Activated CD4-positive, alpha-beta T cell treated with anti-CD3 and anti-CD28 coated beads, Interleukin-2, amount 50 U/mL, for 16 hours (primary cell): ENCODE results near the gene ROBO1.

Experiments
- DNase-seq: peaks from one replicate; pipeline ENCODE4 v3.0.0-alpha.2; 2020

Gene ROBO1

GRCh38 chr3:79436387-79436786 is 331.4 kb downstream of the ROBO1 start:
- no peak for DNase-seq

GRCh38 chr3:79427081-79427480 is 340.7 kb downstream of the ROBO1 start:
- DNase-seq = no peak

- no peak for DNase-seq
Observed at GRCh38 chr3:79424811-79425210, 343.0 kb downstream of the ROBO1 start.

DNA sequence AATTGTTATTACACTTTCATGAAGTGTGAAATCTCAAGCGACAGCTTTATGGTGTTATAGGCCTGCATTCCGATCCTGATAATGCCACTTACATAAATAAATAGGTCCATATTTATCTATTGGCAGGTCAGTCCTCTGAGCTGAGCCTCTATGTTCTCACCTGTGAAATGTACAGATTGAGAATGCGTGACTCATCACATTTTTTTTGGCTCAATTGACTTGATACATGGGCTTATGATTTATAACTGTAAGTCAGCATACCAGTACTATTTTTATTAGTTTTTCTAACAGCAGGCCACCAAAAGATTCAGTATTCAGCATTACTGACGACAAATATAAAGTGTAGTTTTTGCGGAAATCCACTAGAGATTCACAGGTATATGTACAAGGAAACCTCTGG is 344.4 kb downstream of the ROBO1 start:
- no peak for DNase-seq

- no peak for DNase-seq
Observed at GRCh38 chr3:79421273-79421672, 346.5 kb downstream of the ROBO1 start.

- no peak for DNase-seq
Observed at GRCh38 chr3:79418855-79419621, 348.8 kb downstream of the ROBO1 start.

DNA sequence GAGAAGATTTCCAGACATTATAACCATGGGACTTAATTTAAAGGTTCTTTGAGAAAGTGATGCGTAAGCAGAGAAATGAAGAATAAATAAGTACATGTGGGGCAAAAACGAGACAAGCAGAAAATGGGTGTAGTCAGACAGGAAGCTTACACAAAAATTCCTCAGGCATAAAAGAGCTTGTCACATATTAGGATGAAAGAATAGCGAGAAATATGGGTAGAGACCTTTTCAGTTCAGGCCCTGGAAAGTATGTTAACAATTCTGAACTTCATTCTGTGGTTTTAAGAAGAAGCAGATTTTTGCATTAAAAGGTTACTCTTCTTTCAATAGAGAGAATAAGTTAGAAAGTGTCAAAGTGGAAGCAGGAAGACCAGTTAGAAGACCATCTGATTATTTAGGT is 352.4 kb downstream of the ROBO1 start:
- DNase-seq = no peak

DNA sequence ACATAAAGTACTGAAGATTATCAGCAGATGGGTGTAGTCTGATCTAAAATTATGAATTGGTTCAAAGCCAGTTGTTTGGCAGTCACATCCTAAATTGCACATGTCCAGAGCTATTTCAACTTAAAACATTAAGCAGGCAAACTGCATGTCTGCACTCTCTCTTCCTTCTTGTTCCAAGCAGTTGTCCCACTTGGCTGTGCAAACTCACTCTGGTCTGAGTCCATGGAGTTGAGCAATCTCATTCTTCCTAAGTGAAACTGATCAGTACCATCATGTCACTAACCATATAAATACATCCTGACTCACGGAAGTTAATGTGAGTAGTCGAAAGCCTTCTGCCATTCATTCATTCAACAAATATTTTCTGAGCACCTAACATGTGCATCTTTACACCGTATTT is 353.0 kb downstream of the ROBO1 start:
- no peak for DNase-seq

DNA sequence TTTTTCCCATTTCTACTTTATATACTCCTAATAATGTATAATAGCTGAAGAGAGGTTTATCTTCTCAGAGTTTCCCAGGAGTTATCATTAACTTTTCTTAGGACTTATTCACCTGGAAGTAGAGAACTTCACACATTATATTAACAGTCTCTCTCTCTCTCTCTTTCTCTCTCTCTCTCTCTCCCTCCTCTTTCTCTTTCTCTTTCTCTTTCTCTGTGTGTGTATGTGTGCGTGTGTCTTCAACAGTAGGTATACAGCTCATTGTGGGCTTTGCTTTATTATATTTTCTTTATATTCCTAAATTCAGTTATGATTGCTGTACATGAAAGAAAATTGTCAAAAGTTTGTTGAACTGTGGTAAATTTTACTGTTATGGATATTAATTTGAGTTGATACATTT is 353.8 kb downstream of the ROBO1 start:
- no peak for DNase-seq

DNA sequence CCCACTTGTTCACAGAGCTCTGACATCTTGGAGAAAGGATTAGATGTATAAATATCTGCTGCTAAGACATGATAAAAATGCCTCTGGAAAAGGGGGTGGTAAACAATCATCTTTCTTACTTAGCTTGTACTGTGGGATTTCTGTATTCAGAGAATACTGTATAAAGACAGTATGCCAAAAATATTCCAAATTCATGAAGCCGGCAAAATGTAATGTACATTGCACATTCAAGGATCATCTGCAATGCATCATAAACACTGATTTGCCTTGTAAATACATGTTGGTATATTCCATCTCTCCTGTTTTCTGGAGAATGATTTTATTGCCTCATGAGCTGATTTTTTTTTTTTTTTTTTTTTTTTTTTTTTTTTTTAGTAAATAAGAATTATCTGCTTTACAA is 355.3 kb downstream of the ROBO1 start:
- DNase-seq = no peak

DNA sequence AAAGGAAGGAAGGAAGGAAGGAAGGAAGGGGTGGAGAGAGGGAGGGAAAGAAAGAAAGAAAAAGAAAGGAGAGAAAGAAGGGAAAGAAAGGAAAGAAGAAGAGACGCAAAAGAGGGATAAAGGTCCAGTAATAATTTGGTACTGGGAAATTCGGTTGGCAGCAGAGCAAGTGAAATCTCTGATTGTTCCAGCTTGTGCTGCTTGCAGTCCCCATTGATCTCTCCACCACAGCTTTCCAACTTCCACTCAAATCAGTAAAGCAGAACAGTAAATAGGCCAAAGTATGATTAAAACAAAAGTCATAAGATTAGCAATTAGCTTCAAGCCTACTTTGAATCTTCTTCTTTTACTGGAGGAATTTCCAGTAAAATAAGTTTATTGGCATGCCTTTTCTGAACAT is 357.2 kb downstream of the ROBO1 start:
- DNase-seq = no peak

GRCh38 chr3:79410136-79410535 is 357.7 kb downstream of the ROBO1 start:
- no peak for DNase-seq

GRCh38 chr3:79406175-79406574 is 361.6 kb downstream of the ROBO1 start:
- no peak for DNase-seq

- DNase-seq = no peak
Observed at GRCh38 chr3:79405183-79405582, 362.6 kb downstream of the ROBO1 start.

- no peak for DNase-seq
Observed at GRCh38 chr3:79396595-79396994, 371.2 kb downstream of the ROBO1 start.

- DNase-seq = no peak
Observed at GRCh38 chr3:79392479-79392878, 375.3 kb downstream of the ROBO1 start.

GRCh38 chr3:79390352-79390751 is 377.4 kb downstream of the ROBO1 start:
- DNase-seq = no peak

DNA sequence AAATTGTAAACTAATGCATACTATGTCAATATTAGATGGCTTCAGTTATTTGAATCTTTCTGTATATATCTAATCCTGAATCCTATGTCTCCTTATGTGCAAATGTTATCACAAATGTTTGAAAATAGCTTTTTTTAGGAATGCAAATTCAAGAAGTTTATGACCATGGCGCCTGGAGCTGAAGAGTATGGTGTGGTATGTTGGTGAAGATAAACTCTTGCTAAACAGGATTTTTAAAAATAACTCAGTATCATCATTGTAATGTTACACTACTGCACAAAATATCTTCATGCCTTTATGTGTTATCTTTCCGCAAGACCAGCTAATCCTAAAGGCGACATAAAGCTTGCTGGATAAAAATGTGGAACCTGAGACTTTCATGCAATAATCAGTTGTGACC is 382.6 kb downstream of the ROBO1 start:
- DNase-seq = no peak

GRCh38 chr3:79383402-79384012 is 384.3 kb downstream of the ROBO1 start:
- no peak for DNase-seq

DNA sequence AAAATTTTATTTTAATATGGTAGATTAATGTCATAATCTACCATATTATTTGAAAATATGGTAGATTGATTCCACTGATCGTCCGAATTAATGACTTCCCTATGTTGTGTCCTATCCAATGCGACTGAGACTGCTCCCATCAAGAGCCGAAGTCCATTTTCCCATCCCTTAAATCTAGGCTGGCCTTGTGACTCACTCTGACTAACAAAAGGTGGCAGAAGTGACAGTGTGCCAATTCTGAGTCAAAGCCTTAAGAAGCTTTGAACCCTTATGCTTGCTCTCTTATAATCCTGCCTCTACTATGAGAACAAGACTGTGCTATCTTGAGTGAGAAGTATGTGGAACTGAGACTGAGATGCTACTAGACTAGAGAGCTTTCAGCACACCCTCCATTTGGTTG is 387.2 kb downstream of the ROBO1 start:
- DNase-seq = no peak

DNA sequence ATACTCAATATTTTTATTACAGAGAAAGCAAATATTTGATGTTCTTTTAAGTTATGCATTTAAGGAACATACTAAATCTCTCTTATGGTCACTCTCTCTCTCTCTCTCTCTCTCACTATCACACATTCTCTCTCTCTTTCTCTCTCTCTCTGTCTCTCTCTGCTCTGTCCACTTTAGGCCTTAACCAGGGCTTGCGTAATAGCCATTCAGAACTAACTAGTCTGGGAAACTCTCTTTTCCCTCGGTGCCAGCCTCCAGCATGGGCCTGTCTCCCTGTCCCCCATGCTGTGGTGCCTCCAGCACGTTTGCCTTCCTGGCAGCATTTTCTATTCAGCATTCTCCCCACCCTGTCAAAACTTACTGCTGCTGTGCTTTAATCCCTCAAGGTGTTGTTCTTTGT is 389.7 kb downstream of the ROBO1 start:
- no peak for DNase-seq

DNA sequence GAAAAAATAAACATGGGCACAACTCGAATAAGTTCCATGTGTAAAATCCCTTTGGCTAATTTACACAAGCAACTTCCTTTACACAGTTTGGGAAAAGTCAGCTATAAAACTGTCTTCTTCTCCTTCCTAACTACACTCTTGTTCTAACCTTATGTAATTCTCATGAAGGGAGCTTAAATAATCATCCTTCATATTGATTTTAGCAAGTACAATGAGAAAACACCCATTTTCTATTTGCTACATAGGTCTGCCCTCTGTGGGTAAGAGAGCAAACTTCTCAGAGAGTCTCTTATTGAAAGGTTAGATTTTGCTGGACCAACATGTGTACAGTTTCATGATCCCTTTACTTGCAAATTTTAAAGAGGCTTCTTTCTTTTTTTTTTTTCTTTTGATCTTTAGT is 398.5 kb downstream of the ROBO1 start:
- no peak for DNase-seq

- DNase-seq = no peak
Observed at GRCh38 chr3:79368403-79368802, 399.4 kb downstream of the ROBO1 start.

DNA sequence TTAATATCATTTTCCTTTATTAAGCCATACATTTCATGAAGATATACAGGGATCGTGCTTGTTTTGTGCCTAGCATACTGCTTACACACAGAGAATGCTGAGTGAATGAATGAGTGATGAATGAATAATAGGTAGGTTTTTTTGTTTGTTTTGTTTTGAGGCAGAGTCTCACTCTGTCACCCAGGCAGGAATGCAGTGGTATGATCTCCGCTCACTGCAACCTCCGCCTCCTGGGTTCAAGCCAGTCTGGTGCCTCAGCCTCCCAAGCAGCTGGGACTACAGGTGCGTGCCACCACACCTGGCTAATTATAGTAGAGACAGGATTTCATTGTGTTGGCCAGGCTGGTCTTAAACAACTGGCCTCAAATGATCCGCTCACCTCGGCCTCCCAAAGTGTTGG is 400.0 kb downstream of the ROBO1 start:
- DNase-seq = no peak

DNA sequence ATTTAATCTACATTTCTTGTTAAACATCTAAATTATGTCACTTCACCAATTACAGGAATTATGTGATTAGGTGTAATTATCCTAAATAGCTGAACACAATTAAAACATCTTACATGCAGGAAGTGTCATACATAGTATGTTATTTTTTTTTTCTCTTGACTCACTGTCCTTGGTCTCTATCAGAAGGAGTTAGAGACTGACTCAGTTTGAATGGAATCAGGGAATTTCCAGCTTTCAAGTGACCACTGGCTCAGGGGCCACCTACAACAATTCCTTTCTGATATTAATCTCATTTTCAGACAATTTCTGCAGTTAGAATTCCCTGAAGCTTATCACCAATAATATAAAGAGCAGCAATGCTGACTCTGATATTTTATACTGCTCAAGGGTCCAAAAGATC is 400.7 kb downstream of the ROBO1 start:
- no peak for DNase-seq
